GM19099 (cell line): Measurements from ENCODE around the gene SCN2A.

Experiments used
- POLR2A ChIP-seq: IDR thresholded peaks from 3 replicates; pipeline ENCODE4 v1.6.1; 2011; ENCODE audit warnings: low read depth; ENCODE audit not compliant: insufficient read length; ENCODE audit errors: extremely low read depth

Gene SCN2A

DNA sequence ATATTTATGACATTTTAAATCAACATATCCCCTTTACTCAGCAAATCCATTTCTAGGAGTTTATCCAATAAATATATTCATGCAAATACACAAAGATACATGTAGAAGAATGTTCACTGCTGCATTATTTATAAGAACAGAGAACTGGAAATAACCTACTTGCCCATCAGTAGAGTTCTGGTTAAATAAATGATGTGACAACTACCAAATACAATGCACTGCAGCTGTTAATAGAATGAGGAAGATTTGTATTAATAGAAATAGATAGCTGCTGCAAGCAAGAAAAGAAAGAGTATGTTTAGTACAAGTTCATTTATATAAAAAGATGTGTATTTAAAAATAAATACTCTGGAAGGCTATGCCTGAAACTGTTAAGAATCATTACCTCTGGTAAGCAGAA is 181.0 kb downstream of the SCN2A start:
- no peak for TF ChIP-seq POLR2A

DNA sequence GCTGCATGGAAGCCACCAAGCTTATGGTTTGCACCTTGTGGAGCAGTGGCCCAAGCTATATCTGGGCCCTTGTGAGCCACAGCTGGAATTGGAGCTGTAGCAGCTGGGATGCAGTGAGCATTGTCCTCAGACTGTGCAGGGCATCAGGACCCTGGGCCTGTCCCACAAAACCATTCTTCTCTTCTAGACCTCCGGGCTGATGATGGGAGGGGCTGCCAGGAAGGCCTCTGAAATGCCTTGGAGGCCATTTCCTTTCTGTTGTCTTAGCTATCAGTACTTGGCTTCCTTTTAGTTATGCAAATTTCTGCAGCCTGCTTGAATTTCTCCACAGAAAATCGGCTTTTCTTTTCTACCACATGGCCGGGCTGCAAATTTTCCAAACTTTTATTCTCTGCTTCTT is 183.9 kb downstream of the SCN2A start:
- TF ChIP-seq POLR2A: no peak

- no peak for TF ChIP-seq POLR2A
Observed at GRCh38 chr2:165425556-165425955, 186.3 kb downstream of the SCN2A start.

- TF ChIP-seq POLR2A: no peak
Observed at GRCh38 chr2:165427686-165428085, 188.5 kb downstream of the SCN2A start.

GRCh38 chr2:165428926-165429325 is 189.7 kb downstream of the SCN2A start:
- TF ChIP-seq POLR2A: no peak

- no peak for TF ChIP-seq POLR2A
Observed at GRCh38 chr2:165431014-165431413, 191.8 kb downstream of the SCN2A start.

DNA sequence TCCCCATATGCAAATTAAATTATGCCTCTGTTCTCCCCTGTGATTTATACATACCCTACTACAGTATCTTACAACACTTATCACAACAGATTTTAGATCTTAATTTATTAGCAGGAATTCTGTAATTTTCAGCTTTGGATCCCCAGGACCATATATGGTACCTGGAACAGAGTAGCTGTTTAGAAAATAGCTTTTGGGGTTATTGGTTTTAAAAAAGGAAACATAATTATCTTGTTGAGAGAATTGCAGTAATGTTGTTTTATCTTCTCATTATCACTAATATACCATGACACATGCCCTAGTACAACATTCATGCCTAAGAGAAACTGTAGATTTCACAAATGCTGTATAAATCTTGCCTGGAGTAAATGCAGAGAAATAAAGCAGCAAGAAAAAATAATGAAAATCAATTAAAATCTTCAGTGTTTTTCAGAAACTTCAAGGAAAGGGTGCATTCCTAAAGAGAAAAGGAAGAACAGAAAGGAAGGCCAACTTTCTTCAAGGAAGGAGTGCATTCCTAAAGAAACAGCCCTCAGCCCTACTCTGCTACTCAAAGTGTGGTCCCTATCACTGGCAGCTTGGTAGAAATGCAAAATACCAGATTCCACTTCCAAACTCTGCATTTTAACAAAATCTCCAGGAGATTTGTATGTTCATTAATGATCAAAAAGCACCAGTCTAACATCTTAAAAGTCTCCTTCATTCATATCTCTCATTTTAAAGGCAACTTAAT is 193.2 kb downstream of the SCN2A start:
- no peak for TF ChIP-seq POLR2A

- no peak for TF ChIP-seq POLR2A
Observed at GRCh38 chr2:165434865-165435496, 195.8 kb downstream of the SCN2A start.

DNA sequence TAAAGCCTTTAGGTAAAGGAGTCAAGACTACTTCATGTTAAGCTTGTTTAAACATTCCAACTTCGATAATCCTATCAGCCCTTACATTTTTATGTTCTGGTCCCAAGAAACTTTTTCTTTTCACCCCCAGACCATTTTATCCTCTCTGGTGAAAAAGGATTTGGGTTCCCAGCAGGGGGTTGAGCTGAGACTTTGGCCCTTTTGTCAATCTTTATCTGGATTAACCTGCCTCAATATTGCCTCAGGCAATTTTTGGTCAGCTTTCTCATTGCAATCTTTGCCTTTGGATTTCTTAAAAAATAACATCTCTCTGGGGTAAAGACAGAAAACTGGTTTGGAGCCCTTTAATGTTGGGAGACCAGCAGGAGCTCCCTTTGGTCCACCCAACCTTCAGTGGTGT is 196.4 kb downstream of the SCN2A start:
- no peak for TF ChIP-seq POLR2A

DNA sequence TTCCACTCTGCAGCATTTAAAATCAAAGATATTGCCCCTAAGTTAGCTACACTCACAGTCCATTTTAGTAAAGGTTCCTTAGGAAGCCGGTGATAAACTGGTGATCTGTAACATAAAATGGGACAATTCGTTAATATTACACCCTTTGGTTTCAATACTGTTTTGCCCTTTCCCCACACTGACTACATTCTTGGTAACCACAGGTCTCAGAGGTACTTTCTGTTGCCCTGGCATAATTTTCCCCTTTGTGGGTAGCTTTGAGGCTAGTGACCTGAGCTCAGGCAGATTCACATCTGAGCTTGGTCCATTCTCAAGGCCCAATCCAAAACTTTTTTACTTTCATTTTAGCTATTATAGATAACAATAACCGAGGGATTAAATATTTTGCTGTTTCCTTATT is 197.3 kb downstream of the SCN2A start:
- no peak for TF ChIP-seq POLR2A

DNA sequence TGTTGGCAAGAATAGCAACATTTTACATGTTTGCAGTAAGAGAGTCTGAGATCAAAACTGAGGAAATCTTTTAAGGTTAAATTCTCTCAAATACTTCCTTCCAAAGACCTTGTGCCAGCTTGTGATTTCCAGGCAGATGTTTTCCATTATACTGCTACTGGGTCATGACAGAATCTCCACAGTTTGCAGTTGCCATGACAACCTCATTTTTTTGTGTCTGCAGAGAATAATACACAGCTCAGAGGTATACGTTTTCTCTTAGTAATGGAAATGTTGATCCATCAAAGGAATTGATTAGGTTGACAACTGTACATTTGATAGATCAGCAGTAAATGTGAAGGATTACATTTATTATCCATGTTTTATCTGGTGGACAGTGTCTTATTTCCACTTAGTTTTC is 201.2 kb downstream of the SCN2A start:
- TF ChIP-seq POLR2A: no peak
